GM23338 (cell line): ENCODE results near the gene FHAD1. TPM values are rescaled to one million over a fixed set of nuclear protein-coding genes. Genes with fewer than 3 reads are reported as not detected.

ENCODE experiments used
- ATAC-seq: fragments of 200-7000 bp; cut with Tn5 transposase; 3 replicates; pipeline ENCODE4 v1.9.1; 2020
- DNase-seq: peaks from one replicate; pipeline ENCODE4 v3.0.0-alpha.2; 2015; ENCODE audit warnings: low spot score
- H2AFZ ChIP-seq: fragments of 200-600 bp; sonication (generic); 2 replicates; pipeline ENCODE4 v1.8.0; 2016; ENCODE audit warnings: antibody characterized with exemption, mild to moderate bottlenecking, moderate library complexity
- H3F3A ChIP-seq: fragments of 200-600 bp; sonication (generic); replicated peaks from 2 replicates; pipeline ENCODE4 v1.8.0; 2017; ENCODE audit warnings: antibody characterized with exemption, mixed run types, low read depth
- H3K27ac ChIP-seq: fragments of 200-600 bp; sonication (generic); 2 replicates; pipeline ENCODE4 v1.6.1; 2016; ENCODE audit warnings: low read depth
- H3K27me3 ChIP-seq: fragments of 200-600 bp; sonication (generic); 2 replicates; pipeline ENCODE4 v1.8.0; 2016; ENCODE audit warnings: mild to moderate bottlenecking, mixed run types, moderate library complexity; ENCODE audit not compliant: insufficient read depth
- H3K36me3 ChIP-seq: fragments of 200-600 bp; sonication (generic); 2 replicates; pipeline ENCODE4 v1.8.0; 2016; ENCODE audit warnings: mild to moderate bottlenecking; ENCODE audit not compliant: insufficient read depth
- H3K4me1 ChIP-seq: fragments of 200-600 bp; sonication (generic); 2 replicates; pipeline ENCODE4 v1.8.0; 2016; ENCODE audit warnings: mild to moderate bottlenecking, moderate library complexity; ENCODE audit not compliant: insufficient read depth
- H3K4me2 ChIP-seq: fragments of 200-600 bp; sonication (generic); 2 replicates; pipeline ENCODE4 v1.7.1; 2017; ENCODE audit warnings: mixed run types
- H3K4me3 ChIP-seq: fragments of 200-600 bp; sonication (generic); 2 replicates; pipeline ENCODE4 v1.6.1; 2016; ENCODE audit warnings: mixed run types
- H3K79me2 ChIP-seq: fragments of 200-600 bp; sonication (generic); replicated peaks from 2 replicates; pipeline ENCODE4 v1.8.0; 2017; ENCODE audit warnings: mild to moderate bottlenecking; ENCODE audit not compliant: insufficient read depth
- H3K9me2 ChIP-seq: fragments of 200-600 bp; sonication (generic); 2 replicates; pipeline ENCODE4 v1.8.0; 2017; ENCODE audit not compliant: insufficient read depth
- H4K20me1 ChIP-seq: fragments of 200-600 bp; sonication (generic); replicated peaks from 2 replicates; pipeline ENCODE4 v1.8.0; 2017; ENCODE audit warnings: mild to moderate bottlenecking; ENCODE audit not compliant: insufficient read depth
- H3K27ac Mint-ChIP-seq: 2 replicates; pipeline ENCODE4 v1.8.0; 2020; ENCODE audit warnings: inconsistent platforms, mild to moderate bottlenecking, moderate library complexity, mixed read lengths
- H3K27me3 Mint-ChIP-seq: 3 replicates; pipeline ENCODE4 v1.8.0; 2022; ENCODE audit warnings: low read depth, mild to moderate bottlenecking, moderate library complexity, mixed read lengths, inconsistent platforms; ENCODE audit not compliant: insufficient read depth, poor library complexity
- H3K36me3 Mint-ChIP-seq: 3 replicates; pipeline ENCODE4 v1.8.0; 2021; ENCODE audit warnings: low read depth, mild to moderate bottlenecking, inconsistent platforms, moderate library complexity, mixed read lengths
- H3K4me1 Mint-ChIP-seq: 3 replicates; pipeline ENCODE4 v1.8.0; 2020; ENCODE audit warnings: mild to moderate bottlenecking, inconsistent platforms, mixed read lengths
- H3K4me3 Mint-ChIP-seq: 3 replicates; pipeline ENCODE4 v1.8.0; 2021; ENCODE audit warnings: moderate library complexity, mild to moderate bottlenecking, inconsistent platforms, mixed read lengths
- H3K9me3 Mint-ChIP-seq: 3 replicates; pipeline ENCODE4 v1.8.0; 2020; ENCODE audit warnings: moderate library complexity, mild to moderate bottlenecking, inconsistent platforms, mixed read lengths
- EZH2 ChIP-seq: fragments of 200-600 bp; sonication (generic); IDR thresholded peaks from one replicate; pipeline ENCODE4 v1.8.0; 2017; ENCODE audit warnings: antibody characterized with exemption, mild to moderate bottlenecking, low read depth; ENCODE audit not compliant: unreplicated experiment
- JUNB ChIP-seq: IDR thresholded peaks from one replicate; pipeline ENCODE4 v1.6.1; 2016; ENCODE audit warnings: antibody characterized with exemption; ENCODE audit not compliant: unreplicated experiment
- NANOG ChIP-seq: IDR thresholded peaks from 2 replicates; pipeline ENCODE4 v1.6.1; 2016; ENCODE audit warnings: antibody characterized with exemption, borderline replicate concordance
- POLR2AphosphoS5 ChIP-seq: IDR thresholded peaks from 2 replicates; pipeline ENCODE4 v1.6.1; 2016; ENCODE audit warnings: antibody characterized with exemption, low read depth
- STAT1 ChIP-seq: IDR thresholded peaks from one replicate; pipeline ENCODE4 v1.6.1; 2016; ENCODE audit warnings: antibody characterized with exemption; ENCODE audit not compliant: unreplicated experiment
- ZNF331 ChIP-seq: fragments of 250-450 bp; sonication (Bioruptor Pico); IDR thresholded peaks from 2 replicates; pipeline ENCODE4 v1.5.0; 2020; ENCODE audit warnings: low read depth, mild to moderate bottlenecking, moderate library complexity
- ZNF462 ChIP-seq: fragments of 250-450 bp; sonication (Bioruptor Pico); IDR thresholded peaks from 2 replicates; pipeline ENCODE4 v1.5.0; 2020; ENCODE audit warnings: mild to moderate bottlenecking, moderate library complexity
- polyA plus RNA-seq: library from polyadenylated mRNA; unstranded; fragments of >200 nt; fragmentation: Nextera tagmentation; extraction: Ambion mirVana; gene quantifications from 2 replicates; pipeline ENCODE4 v1.2.1, GENCODE V29; 2016
- total RNA-seq: library from RNA; depleted of rRNA; stranded (reverse); fragments of >200 nt; shearing (Covaris generic); gene quantifications from 2 replicates; pipeline ENCODE4 v1.2.3, GENCODE V29; 2014
- TF ChIP-seq, protein P1 (sequence below): IDR thresholded peaks from one replicate; pipeline ENCODE4 v1.6.1; 2018; ENCODE audit warnings: antibody characterized with exemption; ENCODE audit not compliant: unreplicated experiment
- TF ChIP-seq, protein P2 (sequence below): IDR thresholded peaks from 2 replicates; pipeline ENCODE4 v1.6.1; 2016; ENCODE audit warnings: antibody characterized with exemption
- TF ChIP-seq, protein P3 (sequence below), 2 experiments: fragments of 200-600 bp in 1 of 2; sonication (generic) in 1 of 2; conservative IDR thresholded peaks; 2 replicates each; pipeline versions ENCODE4 v1.5.1 to v1.6.1; 2016 to 2017; ENCODE audit warnings: antibody characterized with exemption in 2 of 2, low read depth in 2 of 2, mild to moderate bottlenecking in 2 of 2, moderate library complexity in 1 of 2

The FHAD1 gene
- total and polyA plus RNA-seq, 2 experiments from 2014 or later = 1.8 to 3.3 TPM

DNA sequence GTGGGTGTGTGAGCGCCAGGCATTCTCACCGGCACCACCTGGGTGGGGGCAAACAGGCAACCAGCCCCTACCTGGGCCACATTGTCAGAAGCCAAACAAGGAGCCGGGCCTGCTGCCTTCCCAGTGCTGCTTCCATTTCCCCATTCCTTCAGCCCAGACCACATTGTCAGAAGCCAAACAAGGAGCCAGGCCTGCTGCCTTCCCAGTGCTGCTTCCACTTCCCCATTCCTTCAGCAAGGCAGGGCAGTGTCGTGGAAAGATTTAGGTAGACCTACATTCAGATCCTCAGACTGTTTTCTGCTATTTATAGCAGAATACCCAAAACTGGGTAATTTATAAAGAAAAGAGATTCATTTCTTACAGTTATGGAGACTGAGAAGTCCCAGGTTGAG is 115.7 kb downstream of the FHAD1 start:
- no peaks in the 10 kb centered on the region for H3K36me3 ChIP-seq
- H3K9me2 ChIP-seq = no peaks in the 10 kb centered on the region
- H3K27me3 ChIP-seq = no peaks in the 10 kb centered on the region
- peaks cover 5% of the 10 kb centered on the region; the same call in 2 of the 3 replicates for H3K4me1 Mint-ChIP-seq
- TF ChIP-seq, protein P1, sequence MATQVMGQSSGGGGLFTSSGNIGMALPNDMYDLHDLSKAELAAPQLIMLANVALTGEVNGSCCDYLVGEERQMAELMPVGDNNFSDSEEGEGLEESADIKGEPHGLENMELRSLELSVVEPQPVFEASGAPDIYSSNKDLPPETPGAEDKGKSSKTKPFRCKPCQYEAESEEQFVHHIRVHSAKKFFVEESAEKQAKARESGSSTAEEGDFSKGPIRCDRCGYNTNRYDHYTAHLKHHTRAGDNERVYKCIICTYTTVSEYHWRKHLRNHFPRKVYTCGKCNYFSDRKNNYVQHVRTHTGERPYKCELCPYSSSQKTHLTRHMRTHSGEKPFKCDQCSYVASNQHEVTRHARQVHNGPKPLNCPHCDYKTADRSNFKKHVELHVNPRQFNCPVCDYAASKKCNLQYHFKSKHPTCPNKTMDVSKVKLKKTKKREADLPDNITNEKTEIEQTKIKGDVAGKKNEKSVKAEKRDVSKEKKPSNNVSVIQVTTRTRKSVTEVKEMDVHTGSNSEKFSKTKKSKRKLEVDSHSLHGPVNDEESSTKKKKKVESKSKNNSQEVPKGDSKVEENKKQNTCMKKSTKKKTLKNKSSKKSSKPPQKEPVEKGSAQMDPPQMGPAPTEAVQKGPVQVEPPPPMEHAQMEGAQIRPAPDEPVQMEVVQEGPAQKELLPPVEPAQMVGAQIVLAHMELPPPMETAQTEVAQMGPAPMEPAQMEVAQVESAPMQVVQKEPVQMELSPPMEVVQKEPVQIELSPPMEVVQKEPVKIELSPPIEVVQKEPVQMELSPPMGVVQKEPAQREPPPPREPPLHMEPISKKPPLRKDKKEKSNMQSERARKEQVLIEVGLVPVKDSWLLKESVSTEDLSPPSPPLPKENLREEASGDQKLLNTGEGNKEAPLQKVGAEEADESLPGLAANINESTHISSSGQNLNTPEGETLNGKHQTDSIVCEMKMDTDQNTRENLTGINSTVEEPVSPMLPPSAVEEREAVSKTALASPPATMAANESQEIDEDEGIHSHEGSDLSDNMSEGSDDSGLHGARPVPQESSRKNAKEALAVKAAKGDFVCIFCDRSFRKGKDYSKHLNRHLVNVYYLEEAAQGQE = no peak
- TF ChIP-seq ZNF462 (no peak), JUNB (no peak), NANOG (no peak), STAT1 (no peak), EZH2 (no peak), POLR2AphosphoS5 (no peak), ZNF331 (CRISPR knock-in tag) (no peak)
- TF ChIP-seq, protein P2, sequence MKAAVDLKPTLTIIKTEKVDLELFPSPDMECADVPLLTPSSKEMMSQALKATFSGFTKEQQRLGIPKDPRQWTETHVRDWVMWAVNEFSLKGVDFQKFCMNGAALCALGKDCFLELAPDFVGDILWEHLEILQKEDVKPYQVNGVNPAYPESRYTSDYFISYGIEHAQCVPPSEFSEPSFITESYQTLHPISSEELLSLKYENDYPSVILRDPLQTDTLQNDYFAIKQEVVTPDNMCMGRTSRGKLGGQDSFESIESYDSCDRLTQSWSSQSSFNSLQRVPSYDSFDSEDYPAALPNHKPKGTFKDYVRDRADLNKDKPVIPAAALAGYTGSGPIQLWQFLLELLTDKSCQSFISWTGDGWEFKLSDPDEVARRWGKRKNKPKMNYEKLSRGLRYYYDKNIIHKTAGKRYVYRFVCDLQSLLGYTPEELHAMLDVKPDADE = no peak
- TF ChIP-seq, protein P3, sequence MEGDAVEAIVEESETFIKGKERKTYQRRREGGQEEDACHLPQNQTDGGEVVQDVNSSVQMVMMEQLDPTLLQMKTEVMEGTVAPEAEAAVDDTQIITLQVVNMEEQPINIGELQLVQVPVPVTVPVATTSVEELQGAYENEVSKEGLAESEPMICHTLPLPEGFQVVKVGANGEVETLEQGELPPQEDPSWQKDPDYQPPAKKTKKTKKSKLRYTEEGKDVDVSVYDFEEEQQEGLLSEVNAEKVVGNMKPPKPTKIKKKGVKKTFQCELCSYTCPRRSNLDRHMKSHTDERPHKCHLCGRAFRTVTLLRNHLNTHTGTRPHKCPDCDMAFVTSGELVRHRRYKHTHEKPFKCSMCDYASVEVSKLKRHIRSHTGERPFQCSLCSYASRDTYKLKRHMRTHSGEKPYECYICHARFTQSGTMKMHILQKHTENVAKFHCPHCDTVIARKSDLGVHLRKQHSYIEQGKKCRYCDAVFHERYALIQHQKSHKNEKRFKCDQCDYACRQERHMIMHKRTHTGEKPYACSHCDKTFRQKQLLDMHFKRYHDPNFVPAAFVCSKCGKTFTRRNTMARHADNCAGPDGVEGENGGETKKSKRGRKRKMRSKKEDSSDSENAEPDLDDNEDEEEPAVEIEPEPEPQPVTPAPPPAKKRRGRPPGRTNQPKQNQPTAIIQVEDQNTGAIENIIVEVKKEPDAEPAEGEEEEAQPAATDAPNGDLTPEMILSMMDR (conservative IDR thresholded peaks at IDR 0.05; ENCODE audit: low read depth in 2 of 2) = no peak
- no peak overlapping the region for H3K4me2 ChIP-seq
- H4K20me1 ChIP-seq = no peaks in the 10 kb centered on the region
- no peaks in the 10 kb centered on the region for H3K36me3 Mint-ChIP-seq
- H3K79me2 ChIP-seq = no peaks in the 10 kb centered on the region
- no peaks in the 10 kb centered on the region for H3K9me3 Mint-ChIP-seq
- peaks cover 7% of the 10 kb centered on the region; the same call in 1 of the 2 replicates for H3K4me1 ChIP-seq
- no peak overlapping the region for H3K27ac Mint-ChIP-seq
- ATAC-seq (no peak), DNase-seq (no peak)
- peaks cover 4% of the 10 kb centered on the region for H3K27me3 Mint-ChIP-seq
- no peaks in the 10 kb centered on the region for H3F3A ChIP-seq
- no peak overlapping the region for H3K4me3 Mint-ChIP-seq
- no peak overlapping the region for H2AFZ ChIP-seq
- H3K27ac ChIP-seq = no peak overlapping the region
- no peak overlapping the region for H3K4me3 ChIP-seq
